SK-N-SH treated with all-trans-retinoic acid at 6 μM for 48 hours (cell line): Measurements from ENCODE around the gene WDTC1.

Experiments
- ATAC-seq: fragments of 200-7000 bp; cut with Tn5 transposase; 3 replicates; pipeline ENCODE4 v1.9.1; 2020; ENCODE audit warnings: mild to moderate bottlenecking, moderate library complexity
- ARNTL ChIP-seq: fragments of 450-650 bp; formaldehyde crosslinking; IDR thresholded peaks from 2 replicates; pipeline ENCODE4 v1.5.0; 2020; ENCODE audit warnings: low read depth, mild to moderate bottlenecking, moderate library complexity, borderline replicate concordance
- BACH2 ChIP-seq: fragments of 250-450 bp; sonication (Bioruptor Pico); IDR thresholded peaks from 2 replicates; pipeline ENCODE4 v1.9.0; 2021; ENCODE audit warnings: mild to moderate bottlenecking, borderline replicate concordance
- CREB5 ChIP-seq: fragments of 250-450 bp; sonication (Bioruptor Pico); IDR thresholded peaks from 2 replicates; pipeline ENCODE4 v1.5.1; 2020; ENCODE audit warnings: low read depth, mild to moderate bottlenecking, moderate library complexity
- CSDC2 ChIP-seq: fragments of 250-450 bp; sonication (Bioruptor Pico); IDR thresholded peaks from 2 replicates; pipeline ENCODE4 v1.5.0; 2020; ENCODE audit warnings: mild to moderate bottlenecking, moderate library complexity
- ESRRG ChIP-seq: fragments of 250-450 bp; sonication (Bioruptor Pico); IDR thresholded peaks from 2 replicates; pipeline ENCODE4 v1.6.1; 2021; ENCODE audit warnings: mild to moderate bottlenecking
- GLIS3 ChIP-seq: fragments of 250-450 bp; sonication (Bioruptor Pico); IDR thresholded peaks from 2 replicates; pipeline ENCODE4 v1.5.0; 2020; ENCODE audit warnings: mild to moderate bottlenecking, moderate library complexity
- ISL1 ChIP-seq: fragments of 250-450 bp; sonication (Bioruptor Pico); IDR thresholded peaks from 2 replicates; pipeline ENCODE4 v2.1.2; 2022; ENCODE audit warnings: mild to moderate bottlenecking, moderate library complexity
- OSR1 ChIP-seq: fragments of 250-450 bp; sonication (Bioruptor Pico); IDR thresholded peaks from 2 replicates; pipeline ENCODE4 v1.8.0; 2022; ENCODE audit warnings: moderate library complexity, mild to moderate bottlenecking, inconsistent platforms
- PATZ1 ChIP-seq: fragments of 250-450 bp; sonication (Bioruptor Pico); IDR thresholded peaks from 2 replicates; pipeline ENCODE4 v1.8.0; 2020; ENCODE audit warnings: mild to moderate bottlenecking, moderate library complexity, borderline replicate concordance
- POU6F1 ChIP-seq: fragments of 250-450 bp; sonication (Bioruptor Pico); IDR thresholded peaks from 2 replicates; pipeline ENCODE4 v1.8.0; 2021; ENCODE audit warnings: low read depth, mild to moderate bottlenecking, moderate library complexity, borderline replicate concordance
- PPARA ChIP-seq: fragments of 250-450 bp; sonication (Bioruptor Pico); IDR thresholded peaks from 2 replicates; pipeline ENCODE4 v1.5.0; 2020; ENCODE audit warnings: mild to moderate bottlenecking, borderline replicate concordance
- RARB ChIP-seq: fragments of 250-450 bp; sonication (Bioruptor Pico); IDR thresholded peaks from 2 replicates; pipeline ENCODE4 v1.8.0; 2021; ENCODE audit warnings: mild to moderate bottlenecking, moderate library complexity
- SNAI2 ChIP-seq: fragments of 250-450 bp; sonication (Bioruptor Pico); IDR thresholded peaks from 2 replicates; pipeline ENCODE4 v1.5.0; 2020; ENCODE audit warnings: mild to moderate bottlenecking, moderate library complexity
- TCF4 ChIP-seq: fragments of 250-450 bp; sonication (Bioruptor Pico); IDR thresholded peaks from 2 replicates; pipeline ENCODE4 v1.8.0; 2021; ENCODE audit warnings: mild to moderate bottlenecking, moderate library complexity, borderline replicate concordance
- TOX ChIP-seq: fragments of 250-450 bp; sonication (Bioruptor Pico); IDR thresholded peaks from 2 replicates; pipeline ENCODE4 v1.8.0; 2021; ENCODE audit warnings: mild to moderate bottlenecking, moderate library complexity, borderline replicate concordance
- TSHZ2 ChIP-seq: fragments of 250-450 bp; sonication (Bioruptor Pico); IDR thresholded peaks from 2 replicates; pipeline ENCODE4 v1.5.0; 2020; ENCODE audit warnings: mild to moderate bottlenecking, moderate library complexity
- ZC3H10 ChIP-seq: fragments of 250-450 bp; sonication (Bioruptor Pico); IDR thresholded peaks from 2 replicates; pipeline ENCODE4 v1.5.1; 2021; ENCODE audit warnings: mild to moderate bottlenecking, moderate library complexity
- ZNF565 ChIP-seq: fragments of 450-650 bp; formaldehyde crosslinking; conservative IDR thresholded peaks from 2 replicates; pipeline ENCODE4 v1.5.0; 2020; ENCODE audit warnings: low read depth, mild to moderate bottlenecking, moderate library complexity
- ZNF8 ChIP-seq: fragments of 450-650 bp; formaldehyde crosslinking; IDR thresholded peaks from 2 replicates; pipeline ENCODE4 v1.5.0; 2020; ENCODE audit warnings: mild to moderate bottlenecking, moderate library complexity

WDTC1 gene

DNA sequence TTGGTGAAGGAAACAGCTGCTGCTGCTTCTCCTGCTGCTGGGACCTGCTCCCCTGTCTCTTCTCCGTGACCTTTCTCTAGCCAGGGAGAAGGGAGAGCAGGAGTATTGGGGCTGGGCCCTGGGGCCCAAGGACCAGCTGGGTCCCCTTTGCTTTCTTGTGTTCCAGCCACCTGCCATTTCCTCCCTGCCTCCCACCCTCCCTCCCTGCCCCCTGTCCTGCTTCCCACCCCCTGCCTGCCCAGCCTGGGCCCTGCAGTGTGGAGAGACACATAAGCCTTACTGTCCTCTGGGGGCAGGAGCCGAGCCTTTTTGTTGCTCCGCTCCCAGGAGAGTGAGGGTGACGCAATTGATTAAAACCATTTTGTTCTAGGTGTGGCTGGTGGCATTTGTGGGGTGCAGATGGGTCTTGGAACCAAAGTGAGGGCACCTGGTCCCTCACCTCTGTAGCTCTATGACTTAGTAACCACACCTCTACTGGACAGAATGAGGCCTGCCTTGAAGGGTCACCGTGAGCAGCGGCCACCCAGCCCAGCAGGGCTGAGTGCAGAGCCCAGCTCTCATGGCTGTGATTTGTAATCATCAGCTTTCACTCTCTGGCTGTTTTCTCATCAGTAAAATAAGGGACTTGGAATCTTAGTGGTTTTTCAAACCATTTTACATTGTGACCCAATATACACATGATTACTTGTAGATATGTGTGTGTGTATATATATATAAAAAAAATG is 73.6 kb downstream of the WDTC1 start (continued):
- TF ChIP-seq TSHZ2 (CRISPR knock-in tag) (no peak), GLIS3 (CRISPR knock-in tag) (no peak), ISL1 (CRISPR knock-in tag) (no peak), ZNF8 (CRISPR knock-in tag) (no peak)

DNA sequence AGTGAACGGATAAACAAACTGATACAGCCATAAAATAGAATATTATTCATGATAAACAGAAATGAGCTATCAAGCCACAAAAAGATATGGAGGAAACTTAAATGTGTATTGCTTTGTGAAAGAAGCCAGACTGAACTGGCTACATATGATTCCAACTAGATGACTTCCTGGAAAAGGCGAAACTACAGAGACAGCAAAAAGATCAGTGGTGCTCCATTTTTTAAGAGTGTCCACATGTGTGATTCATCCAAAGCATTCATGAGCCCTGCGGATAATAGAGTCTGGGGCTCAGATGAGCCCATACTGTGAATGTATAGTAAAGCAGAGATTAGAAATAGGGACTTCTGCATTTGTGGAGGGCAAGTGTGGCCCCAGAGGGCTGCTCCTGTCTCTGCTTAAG is 79.7 kb downstream of the WDTC1 start:
- ATAC-seq, result no peak
- TF ChIP-seq SNAI2 (no peak), GLIS3 (CRISPR knock-in tag) (no peak), BACH2 (CRISPR knock-in tag) (no peak), CREB5 (no peak), ISL1 (CRISPR knock-in tag) (no peak), PATZ1 (CRISPR knock-in tag) (no peak), PPARA (CRISPR knock-in tag) (no peak), ZNF565 (CRISPR knock-in tag) (no peak)
- TF ChIP-seq, all 23 proteins: peak for 0

DNA sequence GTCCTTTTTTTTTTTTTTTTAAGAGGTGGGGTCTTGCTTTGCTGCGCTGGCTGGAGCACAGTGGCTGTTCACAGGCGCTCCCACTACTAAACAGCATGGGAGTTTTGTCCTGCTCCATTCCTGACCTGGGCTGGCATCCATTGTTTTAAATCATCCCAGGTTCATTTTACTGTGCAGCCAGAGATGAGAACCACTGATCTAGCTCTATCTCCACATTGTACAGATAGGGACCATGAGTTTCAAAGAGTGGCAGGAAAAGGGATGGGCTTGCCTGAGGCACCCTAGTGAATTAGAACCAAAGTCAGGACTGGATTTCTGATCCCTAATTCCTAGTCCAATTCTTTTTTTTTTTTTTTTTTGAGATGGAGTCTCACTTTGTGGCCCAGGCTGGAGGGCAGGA is 80.3 kb downstream of the WDTC1 start:
- no peak; the same call in 2 of the 3 replicates for ATAC-seq
- TF ChIP-seq CSDC2 (CRISPR knock-in tag), result no peak
- TF ChIP-seq POU6F1, result no peak
- no peak for TF ChIP-seq OSR1 (CRISPR knock-in tag)
- TF ChIP-seq PPARA (CRISPR knock-in tag), result no peak
- TF ChIP-seq TOX (CRISPR knock-in tag), result no peak
- no peak for TF ChIP-seq PATZ1 (CRISPR knock-in tag)
- no peak for TF ChIP-seq SNAI2
- TF ChIP-seq, all 23 proteins: peak for 0

- ATAC-seq, result no peak
- TF ChIP-seq ZC3H10 (CRISPR knock-in tag), result no peak
- TF ChIP-seq ESRRG (CRISPR knock-in tag), result no peak
- TF ChIP-seq ZNF565 (CRISPR knock-in tag), result no peak
- no peak for TF ChIP-seq CSDC2 (CRISPR knock-in tag)
- no peak for TF ChIP-seq BACH2 (CRISPR knock-in tag)
- TF ChIP-seq RARB (CRISPR knock-in tag), result no peak
- no peak for TF ChIP-seq TCF4 (CRISPR knock-in tag)
- TF ChIP-seq ISL1 (CRISPR knock-in tag), result no peak
- TF ChIP-seq POU6F1, result no peak
- no peak for TF ChIP-seq GLIS3 (CRISPR knock-in tag)
- no peak for TF ChIP-seq PPARA (CRISPR knock-in tag)
- no peak for TF ChIP-seq ARNTL (CRISPR knock-in tag)
- no peak for TF ChIP-seq TOX (CRISPR knock-in tag)
- no peak for TF ChIP-seq SNAI2
- TF ChIP-seq, all 23 proteins: peak for 0
Observed at GRCh38 chr1:27316860-27317259, 82.4 kb downstream of the WDTC1 start.
